Type B pancreatic cell (in vitro differentiated cells): ENCODE measurements around the gene FBLN7. TPM values are rescaled to one million over a fixed set of nuclear protein-coding genes. Genes with fewer than 3 reads are reported as not detected.
"Not testable (repeated sequence)": the region's sequence is repeated elsewhere in the genome, so short reads cannot be mapped to it uniquely, and the experiment has no call there.

Experiments used
- DNase-seq: peaks from one replicate; pipeline ENCODE4 v3.0.0; 2021; ENCODE audit warnings: mixed read lengths; ENCODE audit not compliant: unreplicated experiment; ENCODE audit errors: extremely low spot score
- H3K27ac Mint-ChIP-seq: 2 replicates; pipeline ENCODE4 v1.8.0; 2021; ENCODE audit warnings: mild to moderate bottlenecking, mixed read lengths
- H3K27me3 Mint-ChIP-seq: 2 replicates; pipeline ENCODE4 v1.8.0; 2021; ENCODE audit warnings: mixed read lengths
- H3K36me3 Mint-ChIP-seq: 2 replicates; pipeline ENCODE4 v1.8.0; 2021; ENCODE audit warnings: mixed read lengths
- H3K4me1 Mint-ChIP-seq: one replicate; pipeline ENCODE4 v1.8.0; 2021; ENCODE audit warnings: mixed read lengths; ENCODE audit not compliant: unreplicated experiment
- H3K4me3 Mint-ChIP-seq: 2 replicates; pipeline ENCODE4 v1.8.0; 2021; ENCODE audit warnings: mild to moderate bottlenecking, mixed read lengths
- H3K9me3 Mint-ChIP-seq: 2 replicates; pipeline ENCODE4 v1.8.0; 2021; ENCODE audit warnings: mixed read lengths
- total RNA-seq: library from RNA; stranded (reverse); gene quantifications from 2 replicates; pipeline ENCODE4 v1.2.1, GENCODE V29; 2021; ENCODE audit warnings: low replicate concordance
- TF ChIP-seq, protein P1 (sequence below): fragments of 200-600 bp; sonication (generic); conservative IDR thresholded peaks from 2 replicates; pipeline ENCODE4 v1.5.0; 2021; ENCODE audit warnings: antibody characterized with exemption, mild to moderate bottlenecking

The FBLN7 gene
- total RNA-seq, 1 donor from 2014 or later = 9.5 TPM

GRCh38 chr2:112096098-112096497 lies 42.1 kb upstream of the FBLN7 start:
- Mint-ChIP-seq H3K4me3 (no peak overlapping the region), H3K27ac (no peak overlapping the region), H3K9me3 (no peaks in the 10 kb centered on the region), H3K4me1 (no peaks in the 10 kb centered on the region), H3K27me3 (no peaks in the 10 kb centered on the region), H3K36me3 (peaks cover 29% of the 10 kb centered on the region)
- TF ChIP-seq, protein P1, sequence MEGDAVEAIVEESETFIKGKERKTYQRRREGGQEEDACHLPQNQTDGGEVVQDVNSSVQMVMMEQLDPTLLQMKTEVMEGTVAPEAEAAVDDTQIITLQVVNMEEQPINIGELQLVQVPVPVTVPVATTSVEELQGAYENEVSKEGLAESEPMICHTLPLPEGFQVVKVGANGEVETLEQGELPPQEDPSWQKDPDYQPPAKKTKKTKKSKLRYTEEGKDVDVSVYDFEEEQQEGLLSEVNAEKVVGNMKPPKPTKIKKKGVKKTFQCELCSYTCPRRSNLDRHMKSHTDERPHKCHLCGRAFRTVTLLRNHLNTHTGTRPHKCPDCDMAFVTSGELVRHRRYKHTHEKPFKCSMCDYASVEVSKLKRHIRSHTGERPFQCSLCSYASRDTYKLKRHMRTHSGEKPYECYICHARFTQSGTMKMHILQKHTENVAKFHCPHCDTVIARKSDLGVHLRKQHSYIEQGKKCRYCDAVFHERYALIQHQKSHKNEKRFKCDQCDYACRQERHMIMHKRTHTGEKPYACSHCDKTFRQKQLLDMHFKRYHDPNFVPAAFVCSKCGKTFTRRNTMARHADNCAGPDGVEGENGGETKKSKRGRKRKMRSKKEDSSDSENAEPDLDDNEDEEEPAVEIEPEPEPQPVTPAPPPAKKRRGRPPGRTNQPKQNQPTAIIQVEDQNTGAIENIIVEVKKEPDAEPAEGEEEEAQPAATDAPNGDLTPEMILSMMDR = no peak
- no peak for DNase-seq

GRCh38 chr2:112108178-112108832 lies 29.9 kb upstream of the FBLN7 start:
- TF ChIP-seq, protein P1 = no peak
- no peak for DNase-seq
- Mint-ChIP-seq H3K36me3 (peaks cover 50% of the 10 kb centered on the region), H3K4me1 (no peaks in the 10 kb centered on the region), H3K4me3 (no peak overlapping the region), H3K27me3 (no peaks in the 10 kb centered on the region), H3K27ac (no peak overlapping the region), H3K9me3 (peaks cover 7% of the 10 kb centered on the region)

DNA sequence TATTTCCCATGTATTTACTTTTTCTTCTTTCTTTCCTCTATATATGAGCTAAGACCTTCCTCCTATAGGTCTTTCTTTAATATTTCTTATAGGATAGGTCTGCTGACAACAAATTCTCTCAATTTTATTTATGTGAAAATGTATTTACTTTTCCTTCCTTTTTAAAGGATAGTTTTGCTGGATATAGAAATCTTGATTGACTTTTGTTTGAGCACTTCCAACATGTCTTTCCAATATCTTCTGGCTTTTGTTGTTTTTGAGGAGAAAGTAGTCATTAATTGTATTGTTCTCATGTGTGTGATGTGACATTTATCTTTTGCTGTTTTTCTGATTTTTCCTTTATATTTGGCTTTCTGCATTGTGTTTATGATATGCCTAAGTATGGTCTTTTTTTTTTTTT lies 28.9 kb upstream of the FBLN7 start:
- no peak for DNase-seq
- TF ChIP-seq, protein P1 = no peak
- no peaks in the 10 kb centered on the region for H3K4me1 Mint-ChIP-seq
- H3K27ac Mint-ChIP-seq = no peak overlapping the region
- H3K4me3 Mint-ChIP-seq = no peak overlapping the region
- peaks cover 50% of the 10 kb centered on the region for H3K36me3 Mint-ChIP-seq
- H3K9me3 Mint-ChIP-seq = peaks cover 7% of the 10 kb centered on the region
- H3K27me3 Mint-ChIP-seq = no peaks in the 10 kb centered on the region

- Mint-ChIP-seq H3K27me3 (no peaks in the 10 kb centered on the region), H3K36me3 (peaks cover 50% of the 10 kb centered on the region), H3K27ac (no peak overlapping the region), H3K4me1 (no peaks in the 10 kb centered on the region), H3K9me3 (peaks cover 7% of the 10 kb centered on the region), H3K4me3 (no peak overlapping the region)
- no peak for DNase-seq
- TF ChIP-seq, protein P1 = no peak
These were observed 27.2 kb upstream of the FBLN7 start for GRCh38 chr2:112110966-112111365.

DNA sequence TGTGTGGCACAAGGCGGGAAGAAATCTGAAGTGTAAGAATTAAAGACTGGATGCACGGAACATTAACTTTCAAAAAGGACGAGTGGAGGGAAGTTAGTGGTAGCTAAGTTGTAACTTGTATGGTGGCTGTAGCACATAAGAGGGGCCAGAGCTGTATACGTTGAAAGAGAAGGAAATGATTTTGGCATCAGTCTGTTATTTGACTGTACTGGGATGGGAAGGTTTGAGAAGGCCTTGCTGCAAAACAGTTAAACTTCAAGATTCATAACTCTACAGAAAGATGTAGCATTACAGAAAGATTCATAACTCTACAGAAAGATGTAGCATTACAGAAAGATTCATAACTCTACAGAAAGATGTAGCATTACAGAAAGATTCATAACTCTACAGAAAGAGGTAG lies 24.8 kb upstream of the FBLN7 start:
- not testable (repeated sequence) for H3K27me3 Mint-ChIP-seq, H3K4me3 Mint-ChIP-seq, H3K9me3 Mint-ChIP-seq, DNase-seq, H3K27ac Mint-ChIP-seq, H3K4me1 Mint-ChIP-seq
- H3K36me3 Mint-ChIP-seq = peaks cover 33% of the 10 kb centered on the region

DNA sequence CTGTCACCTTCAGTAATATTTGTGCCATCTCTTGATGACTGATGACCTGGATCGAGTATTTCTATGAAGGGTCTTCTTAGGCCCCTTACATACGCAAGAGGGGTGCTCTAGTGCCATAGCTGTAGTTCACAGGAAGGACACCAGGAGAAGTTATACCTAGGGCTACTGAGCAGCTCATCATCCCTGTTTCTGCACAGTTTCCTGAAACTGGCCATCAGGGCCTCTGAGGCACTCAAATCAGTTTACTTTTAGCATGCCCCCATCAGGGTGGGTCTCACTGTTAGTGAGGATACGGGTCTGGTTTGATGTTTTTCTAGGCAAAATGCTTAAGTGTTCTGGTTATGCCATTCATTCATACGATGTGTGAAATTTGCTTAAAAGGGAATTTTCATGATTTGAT lies 20.0 kb upstream of the FBLN7 start:
- H3K9me3 Mint-ChIP-seq = no peaks in the 10 kb centered on the region
- H3K4me1 Mint-ChIP-seq = no peaks in the 10 kb centered on the region
- H3K36me3 Mint-ChIP-seq = peaks cover 1% of the 10 kb centered on the region
- H3K27me3 Mint-ChIP-seq = no peaks in the 10 kb centered on the region
- H3K4me3 Mint-ChIP-seq = no peak overlapping the region
- H3K27ac Mint-ChIP-seq = no peak overlapping the region
- DNase-seq = no peak
- TF ChIP-seq, protein P1 = peak; percentile 54
